NK-92 (cell line): Measurements from ENCODE around the gene PIGV.
"Not testable (repeated sequence)": the region's sequence is repeated elsewhere in the genome, so short reads cannot be mapped to it uniquely, and the experiment has no call there.

Experiments used
- DNase-seq: peaks from one replicate; lab custom pipeline; 2025; ENCODE audit not compliant: unreplicated experiment; lab: John Stamatoyannopoulos, UW

The PIGV gene

GRCh38 chr1:26791148-26791547 lies 3.4 kb downstream of the PIGV start:
- no peak for DNase-seq

GRCh38 chr1:26791626-26792025 lies 3.9 kb downstream of the PIGV start:
- DNase-seq: no peak

GRCh38 chr1:26792924-26793323 lies 5.2 kb downstream of the PIGV start:
- DNase-seq: no peak

GRCh38 chr1:26794391-26794790 lies 6.6 kb downstream of the PIGV start:
- no peak for DNase-seq

GRCh38 chr1:26797627-26798026 lies 9.9 kb downstream of the PIGV start:
- no peak for DNase-seq

- DNase-seq: no peak
Measured at GRCh38 chr1:26799479-26800142, 11.9 kb downstream of the PIGV start.

- not testable (repeated sequence) for DNase-seq
Measured at GRCh38 chr1:26803932-26804331, 16.2 kb downstream of the PIGV start.

- DNase-seq: not testable (repeated sequence)
Measured at GRCh38 chr1:26810105-26810504, 22.4 kb downstream of the PIGV start.

- DNase-seq: no peak
Measured at GRCh38 chr1:26811057-26811456, 23.3 kb downstream of the PIGV start.

GRCh38 chr1:26811708-26812107 lies 24.0 kb downstream of the PIGV start:
- DNase-seq: no peak

- no peak for DNase-seq
Measured at GRCh38 chr1:26814377-26814776, 26.6 kb downstream of the PIGV start.

GRCh38 chr1:26814893-26815292 lies 27.1 kb downstream of the PIGV start:
- DNase-seq: no peak

- no peak for DNase-seq
Measured at GRCh38 chr1:26820784-26821269, 33.1 kb downstream of the PIGV start.

GRCh38 chr1:26822737-26823395 lies 35.1 kb downstream of the PIGV start:
- DNase-seq: no peak

GRCh38 chr1:26824731-26825130 lies 37.0 kb downstream of the PIGV start:
- no peak for DNase-seq

- DNase-seq: no peak
Measured at GRCh38 chr1:26826261-26827105, 38.7 kb downstream of the PIGV start, which contains the start of gene ZDHHC18. Gene ZDHHC18 (plus strand): TSS chr1:26826688. CDS start chr1:26826805, 117 bp downstream.

- no peak for DNase-seq
Measured at GRCh38 chr1:26827106-26827604, 39.4 kb downstream of the PIGV start.

GRCh38 chr1:26827663-26828062 lies 39.9 kb downstream of the PIGV start:
- no peak for DNase-seq

GRCh38 chr1:26828411-26828991 lies 40.8 kb downstream of the PIGV start:
- DNase-seq: no peak

GRCh38 chr1:26829184-26829911 lies 41.6 kb downstream of the PIGV start:
- no peak for DNase-seq
